GM18868 (cell line): ENCODE data around the gene LSP1.

ENCODE experiments used
- ATAC-seq: cut with Tn5 transposase; IDR thresholded peaks from one replicate; pipeline ENCODE4 v1.9.1; 2021; ENCODE audit warnings: mild to moderate bottlenecking, moderate library complexity; ENCODE audit not compliant: unreplicated experiment

Gene LSP1

DNA sequence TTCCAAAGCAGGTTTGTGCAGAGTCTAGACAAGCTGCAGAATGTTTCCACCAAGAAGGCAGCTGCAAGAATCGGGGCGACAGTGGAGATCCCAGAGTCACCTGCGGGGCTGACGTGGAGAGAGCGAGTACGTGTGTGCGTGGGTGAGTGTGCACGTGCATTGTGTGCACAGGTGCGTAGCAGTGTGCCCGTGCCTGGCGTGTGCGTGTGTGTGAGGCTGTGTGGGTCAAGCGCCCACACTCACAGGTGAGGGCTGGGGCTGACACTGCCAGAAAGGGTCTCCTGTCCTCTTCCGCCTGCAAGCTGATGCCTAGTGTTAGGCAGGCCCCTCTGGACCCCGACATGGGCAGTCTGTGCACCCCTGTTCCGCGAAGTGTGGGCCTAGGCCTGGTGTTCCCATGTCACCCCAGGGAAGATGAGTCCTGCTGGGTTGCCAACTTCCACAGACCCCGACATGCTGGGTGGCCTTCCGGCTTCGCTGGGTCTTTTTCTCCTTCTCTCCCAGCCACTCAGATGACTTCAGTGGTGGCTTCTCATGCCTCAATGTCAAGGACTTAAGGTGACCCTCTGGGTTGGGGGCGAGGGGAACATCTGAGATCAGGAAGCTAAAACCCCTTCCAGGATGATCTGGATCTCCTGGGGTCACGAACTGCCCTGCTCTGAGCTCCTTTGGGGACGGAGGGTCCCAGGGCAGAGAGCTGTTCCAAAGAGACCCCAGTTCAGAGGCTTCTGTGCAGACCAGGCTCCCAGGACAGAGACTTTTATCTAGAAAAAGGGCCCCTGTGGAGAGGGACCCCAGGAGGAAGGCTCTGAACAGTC is 28.5 kb upstream of the LSP1 start:
- ATAC-seq: no peak

DNA sequence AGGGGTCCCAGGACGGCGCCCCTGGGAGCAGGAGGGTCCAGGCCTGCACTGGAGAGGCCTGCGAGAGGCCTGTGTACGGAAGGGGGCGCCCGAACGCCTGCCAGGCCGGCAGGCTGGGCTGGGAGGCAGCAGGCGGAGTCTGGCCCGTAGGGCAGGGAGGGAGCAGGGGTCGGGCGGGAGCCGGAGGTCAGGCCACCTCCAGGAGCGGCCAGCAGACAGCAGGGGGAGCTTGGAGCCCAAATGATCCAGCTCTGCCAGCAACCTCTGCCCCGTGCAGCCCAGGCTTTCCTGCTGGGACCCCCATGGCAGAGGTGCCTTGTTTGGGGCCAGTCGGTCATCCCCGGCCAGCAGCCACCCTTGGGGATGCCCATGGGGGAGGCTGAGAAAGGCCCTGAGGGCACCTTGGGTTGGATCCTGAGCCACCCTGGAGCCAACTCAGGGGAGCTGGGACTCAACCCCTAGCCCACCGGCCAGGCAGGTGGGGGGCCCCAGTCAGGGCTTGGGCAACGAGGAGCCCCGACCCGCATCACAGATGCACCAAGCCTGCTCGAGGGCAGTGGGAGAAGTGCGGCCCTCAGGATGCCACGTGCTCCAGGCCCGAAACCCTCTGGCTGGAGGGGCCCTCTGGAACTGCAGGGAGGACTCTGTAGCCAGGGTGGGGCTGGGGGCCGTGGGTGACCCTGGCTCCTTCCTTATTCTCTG is 27.7 kb upstream of the LSP1 start:
- ATAC-seq: no peak

DNA sequence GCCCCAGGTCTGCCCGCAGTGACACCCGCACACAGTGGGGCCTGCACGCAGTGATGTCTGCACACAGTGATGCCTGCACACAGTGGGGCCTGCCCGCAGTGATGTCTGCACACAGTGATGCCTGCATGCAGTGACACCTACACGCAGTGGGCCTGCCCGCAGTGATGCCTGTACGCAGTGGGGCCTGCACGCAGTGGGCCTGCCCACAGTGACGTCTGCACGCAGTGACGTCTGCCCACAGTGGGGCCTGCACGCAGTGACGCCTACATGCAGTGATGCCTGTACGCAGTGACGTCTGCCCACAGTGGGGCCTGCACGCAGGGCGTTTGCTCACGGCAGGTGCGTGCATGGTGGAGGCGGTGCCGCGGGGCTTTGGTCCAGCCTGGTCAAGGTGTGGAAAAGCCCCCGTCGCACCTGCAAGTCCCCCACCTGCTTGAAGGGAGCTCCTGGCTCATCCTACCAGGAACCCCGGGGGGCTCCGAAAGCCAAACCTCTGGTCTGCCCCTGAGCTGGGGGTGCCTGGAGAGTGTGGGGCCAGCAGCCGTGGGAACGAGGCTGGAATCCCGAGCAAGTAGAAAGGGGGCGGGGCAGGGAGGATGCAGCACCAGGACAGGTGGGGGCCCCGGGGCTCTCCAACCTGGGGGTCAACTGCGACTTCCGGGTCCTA is 27.0 kb upstream of the LSP1 start:
- ATAC-seq: no peak

DNA sequence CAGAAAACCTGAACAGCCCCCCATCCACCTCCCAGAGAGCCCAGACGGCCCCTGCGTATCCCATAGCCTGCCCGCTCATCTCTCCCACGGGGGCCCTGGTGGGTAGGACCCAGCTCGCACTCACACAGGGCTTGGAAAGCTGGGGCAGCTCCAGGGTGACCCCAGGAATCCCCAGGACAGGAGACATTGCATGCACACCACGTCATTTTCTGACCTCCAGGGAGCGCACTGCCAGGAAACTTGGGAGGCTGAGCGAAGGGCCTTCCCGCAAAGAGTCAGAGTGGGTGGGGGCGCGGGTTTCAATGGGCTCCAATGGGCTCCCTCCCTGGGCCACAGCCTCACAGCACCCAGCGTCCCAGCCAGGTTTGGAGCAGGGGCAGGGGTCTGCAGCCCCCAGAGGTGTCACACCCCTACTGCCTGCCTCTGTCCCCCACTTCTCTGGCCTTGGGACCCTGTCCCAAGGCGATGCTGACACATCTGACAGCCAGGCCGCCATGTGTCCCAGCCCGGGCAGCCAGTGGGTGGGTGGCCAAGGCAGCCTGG is 26.3 kb upstream of the LSP1 start:
- no peak for ATAC-seq

DNA sequence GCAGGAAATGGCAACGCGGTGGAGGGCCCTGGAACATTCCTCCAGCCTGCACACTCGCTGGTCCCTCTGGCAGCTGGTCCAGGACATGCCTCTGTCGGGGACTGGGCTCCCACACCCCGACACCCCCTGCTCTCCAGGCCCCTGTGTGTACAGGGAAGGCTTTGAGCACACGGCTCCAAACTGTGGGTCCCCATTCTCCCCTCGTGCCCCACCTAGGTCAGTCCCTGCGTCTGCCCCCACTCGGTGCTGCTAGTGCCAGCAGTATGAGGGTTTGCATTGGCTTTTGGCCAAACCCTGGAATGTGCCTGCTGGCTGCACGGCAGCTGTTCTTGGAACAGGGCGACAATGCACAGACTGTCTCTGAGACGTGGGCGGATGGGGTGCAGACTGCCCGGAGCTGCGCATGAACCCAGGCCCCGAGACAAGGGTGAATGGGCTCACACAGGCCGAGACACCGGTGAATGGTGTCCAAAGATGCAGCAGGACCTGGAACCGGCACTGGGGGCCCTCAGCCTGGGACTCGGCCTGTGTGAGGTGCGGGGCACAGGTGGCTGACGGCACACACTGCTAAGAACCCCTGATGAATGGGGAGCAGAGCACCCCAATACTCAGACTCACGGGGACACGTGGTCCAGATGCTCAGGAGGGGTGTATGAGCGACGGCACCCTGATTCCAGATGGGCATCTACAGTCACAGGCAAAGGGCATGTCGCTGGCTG is 25.6 kb upstream of the LSP1 start:
- no peak for ATAC-seq

DNA sequence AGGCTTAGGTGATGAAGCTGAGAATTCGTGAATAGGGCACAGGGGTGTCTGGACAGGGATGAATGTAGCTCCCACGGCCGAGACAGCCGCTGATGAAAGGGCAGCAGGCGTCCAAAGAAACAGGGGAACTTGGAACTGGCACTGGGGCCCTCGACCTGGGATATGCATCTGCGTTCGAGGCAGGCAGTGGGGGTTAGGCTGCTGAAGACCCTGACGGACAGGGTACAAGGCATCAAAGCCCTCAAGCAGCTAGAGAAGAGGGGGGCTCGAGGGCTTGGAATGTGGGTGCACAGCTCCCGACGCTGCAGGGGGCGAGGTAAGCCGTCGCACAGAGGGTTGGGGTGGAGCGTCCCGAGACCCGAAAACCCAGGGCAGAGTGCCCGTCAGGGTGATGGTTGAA is 25.0 kb upstream of the LSP1 start:
- no peak for ATAC-seq

DNA sequence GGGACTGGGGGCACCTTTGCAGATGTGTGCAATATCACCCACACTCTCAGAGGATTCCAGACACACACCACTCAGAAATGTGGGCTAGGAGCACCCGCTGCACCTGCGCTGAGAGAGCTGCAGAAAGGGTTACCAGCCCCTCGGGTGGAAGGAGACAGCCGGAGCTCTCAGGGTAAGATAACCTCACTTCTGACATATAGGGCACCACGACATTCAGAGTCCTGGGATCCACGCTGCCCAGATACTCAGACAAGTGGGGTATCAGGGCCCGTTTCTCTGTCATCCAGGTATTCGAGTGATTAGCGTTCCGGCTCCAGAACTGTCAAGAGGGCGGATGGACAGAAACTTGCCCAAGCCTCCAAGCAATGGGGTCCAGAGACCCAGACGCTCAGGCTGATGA is 24.3 kb upstream of the LSP1 start:
- no peak for ATAC-seq

DNA sequence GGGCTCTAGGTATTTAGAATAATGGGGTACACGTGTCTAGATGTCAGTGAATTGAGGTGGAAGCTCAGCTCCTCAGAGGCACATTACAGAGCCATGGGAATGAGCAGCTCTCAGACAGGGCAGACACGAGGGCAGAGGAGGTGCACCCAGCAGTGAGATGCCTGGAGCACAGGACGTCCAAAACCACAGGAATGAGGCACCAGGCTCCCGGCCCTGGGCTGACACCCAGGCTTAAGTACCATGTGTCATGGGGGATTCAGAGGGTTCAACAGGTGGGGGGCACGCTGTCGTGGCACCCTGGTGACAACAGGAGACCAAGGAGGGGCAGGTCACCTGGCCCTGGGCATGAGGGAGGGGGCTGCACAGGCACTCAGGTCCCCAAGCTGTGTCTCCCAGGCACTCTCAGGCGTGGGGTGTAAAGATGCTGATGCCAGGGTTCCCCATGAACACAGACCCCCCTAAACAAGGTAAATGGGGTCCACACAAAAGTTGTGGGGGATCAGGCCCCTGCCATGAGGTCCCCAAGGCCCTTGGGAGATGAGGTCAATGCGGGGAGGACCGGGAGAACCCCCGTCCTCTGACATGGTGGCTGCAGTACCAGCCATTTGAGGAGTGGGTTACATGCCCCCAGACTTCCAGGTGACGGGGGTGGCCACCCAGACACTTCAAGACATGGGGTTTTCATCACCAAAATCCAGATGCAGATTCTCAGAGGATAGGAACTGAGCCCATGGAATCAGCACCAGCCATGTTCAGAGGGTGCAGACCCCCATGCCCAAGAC is 23.7 kb upstream of the LSP1 start:
- no peak for ATAC-seq

DNA sequence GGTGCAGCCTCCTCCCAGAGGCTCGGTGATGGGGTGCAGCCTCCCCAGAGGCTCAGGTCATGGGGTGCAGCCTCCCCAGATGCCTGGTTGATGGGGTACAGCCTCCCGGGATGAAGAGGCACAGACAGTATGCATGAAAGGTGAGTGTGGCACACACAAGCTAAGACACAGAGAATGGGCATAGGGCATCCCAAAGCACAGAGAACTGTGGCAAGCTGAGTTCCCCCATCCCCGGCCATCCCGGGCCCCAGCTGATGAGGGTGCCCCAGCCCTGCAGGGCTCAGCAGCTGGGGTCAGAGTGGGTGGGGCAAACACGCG is 22.9 kb upstream of the LSP1 start:
- ATAC-seq: no peak

DNA sequence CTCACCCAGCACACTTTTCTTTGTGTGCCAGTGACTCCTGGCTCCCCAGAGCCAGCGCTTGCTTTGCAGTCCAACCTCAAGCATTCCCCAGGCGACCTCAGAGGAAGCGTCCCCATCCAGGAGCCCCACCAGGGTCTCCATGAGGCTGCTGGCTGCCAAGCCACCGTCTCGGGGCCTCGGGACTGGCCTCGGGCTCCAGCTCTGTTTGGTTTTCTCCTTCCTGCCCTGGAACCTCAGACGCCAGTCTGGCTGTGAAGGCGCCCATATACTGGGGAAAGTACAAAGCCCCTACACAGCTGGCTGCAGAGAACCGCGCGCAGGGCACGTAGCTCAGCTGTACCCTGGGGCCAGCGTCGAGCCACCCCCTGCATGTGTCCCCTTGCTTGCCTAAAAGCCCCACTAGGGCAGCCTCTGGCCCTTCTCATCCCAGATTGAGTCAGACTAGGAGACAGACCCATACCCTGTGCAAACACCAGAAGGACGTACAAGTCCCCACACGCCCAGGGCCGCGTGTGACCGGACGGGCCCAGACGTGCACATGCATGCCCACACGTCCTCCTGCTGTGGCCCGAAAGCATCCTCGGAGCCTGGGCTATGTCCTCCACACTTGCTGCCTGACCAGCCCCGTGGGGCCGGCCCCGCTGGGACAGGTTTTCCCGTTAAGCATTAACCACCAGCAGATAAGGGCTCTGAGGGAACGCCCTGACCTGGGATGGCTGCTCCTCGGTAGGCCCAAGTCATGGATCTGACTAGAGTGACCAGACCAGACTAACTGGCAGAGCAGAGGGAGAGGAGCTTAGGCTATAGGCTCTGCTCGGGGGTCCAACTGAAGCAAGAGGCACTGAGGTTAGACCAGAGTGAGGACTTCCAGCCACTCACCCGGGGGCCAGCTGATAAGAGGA is 22.3 kb upstream of the LSP1 start:
- ATAC-seq: no peak

DNA sequence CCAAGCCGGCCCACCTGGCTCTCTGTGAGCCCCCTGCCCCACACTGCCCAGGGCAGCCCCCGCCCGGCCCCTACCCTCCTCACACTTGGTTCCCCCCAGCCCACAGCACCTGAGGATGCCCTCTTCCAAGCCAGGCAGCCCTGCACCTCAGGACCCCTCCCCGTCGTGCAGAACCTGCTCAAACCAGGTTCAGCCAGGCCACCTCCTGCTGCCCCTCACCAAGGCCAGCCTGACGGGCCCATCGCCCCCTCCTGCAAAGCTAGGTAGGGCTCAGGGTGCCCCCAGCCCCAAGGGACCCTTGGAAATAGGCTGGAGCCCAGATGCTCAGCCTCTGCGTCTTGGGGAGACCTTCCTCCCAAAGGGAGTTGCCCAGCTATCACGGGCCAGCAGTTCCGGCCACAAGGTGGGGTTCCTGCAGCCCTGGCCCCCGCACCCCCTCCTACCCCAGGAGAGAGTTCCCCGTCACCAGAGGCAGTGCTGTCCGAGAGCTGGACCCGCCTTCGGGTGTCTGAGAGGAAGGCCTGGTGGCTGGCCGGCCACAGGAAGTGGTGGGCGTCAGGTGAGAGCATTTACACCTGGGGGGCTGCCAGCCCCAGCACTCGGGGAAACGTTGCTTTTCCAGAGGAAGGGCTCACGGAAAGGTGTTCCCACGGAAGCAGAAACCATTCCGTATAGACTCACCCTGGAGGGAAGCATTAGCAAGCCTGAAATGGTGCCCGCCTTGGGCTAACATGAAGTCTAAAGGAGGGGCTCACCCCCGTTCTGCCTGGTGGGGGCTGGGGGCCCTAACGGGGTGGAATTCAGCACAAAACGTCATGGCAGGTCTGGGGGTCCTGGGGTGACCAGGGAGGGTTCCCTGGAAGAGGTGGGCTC is 21.3 kb upstream of the LSP1 start:
- ATAC-seq: no peak

DNA sequence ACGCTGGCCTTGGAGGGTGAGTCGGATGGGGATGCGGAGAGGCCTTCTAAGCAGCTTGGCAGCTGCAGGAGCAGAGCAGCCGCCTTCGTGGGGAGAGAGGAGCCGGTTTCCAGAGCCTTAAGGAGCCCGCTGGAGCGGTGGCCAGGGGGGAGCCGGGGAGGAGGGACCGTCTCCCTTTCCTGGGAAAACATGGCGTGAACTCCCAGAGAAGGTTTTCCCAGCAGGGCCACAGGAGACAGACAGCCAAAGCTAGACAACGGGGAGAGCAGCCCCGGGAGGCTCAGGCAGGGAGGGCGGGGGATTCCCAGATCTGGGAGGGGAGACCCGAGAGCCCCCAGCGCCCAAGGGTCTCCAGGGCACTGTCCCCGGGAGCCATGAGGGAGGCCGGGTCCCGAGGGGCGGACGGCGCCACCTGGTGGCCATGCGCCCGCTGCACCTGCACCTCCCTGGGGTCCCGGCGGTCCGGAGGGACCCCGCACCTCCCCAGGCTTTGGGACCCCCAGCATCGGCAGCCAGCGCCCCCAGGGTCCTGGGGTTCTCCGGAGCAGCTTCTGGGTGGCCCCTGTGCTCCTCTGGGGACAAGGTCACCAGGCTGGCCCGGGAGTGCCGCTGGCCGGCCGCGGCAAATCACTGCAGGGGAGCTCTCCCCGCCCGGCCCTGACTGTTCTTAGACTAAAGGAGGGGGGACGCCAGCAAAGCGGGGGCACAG is 20.5 kb upstream of the LSP1 start:
- ATAC-seq: no peak

DNA sequence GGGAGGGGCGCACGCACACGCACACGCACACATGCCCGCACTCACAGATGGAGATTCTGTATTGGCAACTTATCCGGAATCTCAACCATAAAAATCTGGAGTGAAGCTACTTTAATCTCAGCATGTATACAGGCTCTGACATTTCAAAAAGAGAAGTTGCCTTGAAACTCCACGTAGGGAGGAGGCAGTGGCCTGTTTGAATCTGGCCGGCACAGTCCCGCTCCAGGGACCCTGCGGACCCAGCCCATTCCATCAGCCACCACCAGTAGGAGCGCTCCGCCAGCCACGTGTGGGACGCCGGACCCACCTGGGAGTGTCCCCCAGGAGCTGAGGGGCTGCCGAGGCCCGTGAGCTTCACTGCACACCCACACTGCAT is 20.0 kb upstream of the LSP1 start:
- no peak for ATAC-seq

DNA sequence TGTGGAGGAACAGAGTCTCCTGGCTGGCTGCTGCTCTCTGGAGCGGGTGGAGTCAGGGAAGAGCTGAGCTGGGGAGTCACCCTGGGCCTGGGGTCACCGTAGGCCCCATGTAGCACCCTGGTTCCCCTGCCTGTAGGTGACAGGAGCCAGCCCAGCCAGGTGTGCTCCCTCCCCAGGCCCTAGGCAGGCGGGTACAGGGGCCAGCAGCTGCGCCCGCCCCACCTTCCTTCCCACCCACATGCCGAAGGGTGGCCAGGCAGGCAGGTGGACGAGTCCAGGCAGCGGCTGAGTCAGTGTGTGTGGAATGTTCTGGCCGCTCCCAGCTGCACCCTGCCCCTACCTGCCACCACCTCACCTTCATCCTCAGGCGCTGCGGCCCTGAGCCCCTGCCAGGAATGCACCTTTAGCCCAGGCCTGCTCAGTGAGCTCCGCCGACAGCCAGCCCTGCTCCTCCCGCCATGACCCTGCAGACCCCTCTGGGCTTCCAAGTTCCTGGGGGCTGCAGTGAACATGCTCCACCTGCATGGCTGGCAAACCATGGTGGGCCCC is 18.7 kb upstream of the LSP1 start:
- no peak for ATAC-seq

DNA sequence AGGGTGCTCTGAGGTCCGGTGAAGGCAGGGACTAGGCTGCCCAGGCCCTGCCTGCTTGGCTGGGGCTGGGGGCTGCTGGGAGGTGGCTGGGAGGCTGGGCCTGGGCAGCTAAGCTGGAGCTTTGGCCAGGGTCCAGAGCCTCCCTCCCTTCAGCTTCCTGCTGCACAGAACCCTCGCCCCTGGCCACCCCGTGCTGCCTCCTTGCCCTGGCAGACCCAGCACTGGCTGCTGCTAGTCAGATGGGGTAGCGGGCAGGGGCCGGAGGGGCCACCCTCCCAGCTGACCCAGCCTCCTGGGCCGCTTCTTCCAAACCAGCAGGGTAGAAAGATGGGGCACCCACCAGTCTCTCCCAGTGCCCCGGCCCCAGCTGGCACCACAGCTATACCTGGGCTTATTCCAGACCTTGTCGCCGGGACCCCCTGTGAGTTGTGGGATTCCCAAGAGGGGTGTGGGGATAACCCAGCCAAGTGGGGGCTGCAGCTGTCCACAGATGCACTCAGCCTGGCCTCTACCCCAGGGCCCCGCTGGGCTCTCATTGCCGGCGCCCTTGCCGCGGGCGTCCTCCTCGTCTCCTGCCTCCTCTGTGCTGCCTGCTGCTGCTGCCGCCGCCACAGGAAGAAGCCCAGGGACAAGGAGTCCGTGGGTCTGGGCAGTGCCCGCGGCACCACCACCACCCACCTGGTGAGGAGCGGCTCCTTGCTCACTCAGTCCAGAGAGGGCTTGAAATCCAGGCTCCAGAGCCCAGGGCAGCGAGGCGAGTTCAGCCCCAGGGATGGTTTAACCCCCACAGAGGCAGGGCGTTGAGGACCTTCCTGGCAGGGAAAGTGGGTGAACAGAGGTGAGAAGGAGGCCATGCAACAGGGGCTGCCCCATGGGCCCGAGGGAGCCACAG is 17.9 kb upstream of the LSP1 start, which contains the start of gene SYT8:
TSS of gene SYT8 (plus strand) at position 212 of the 892 bp plus-strand sequence. CDS start at position 328, 116 bp downstream.
- no peak for ATAC-seq

DNA sequence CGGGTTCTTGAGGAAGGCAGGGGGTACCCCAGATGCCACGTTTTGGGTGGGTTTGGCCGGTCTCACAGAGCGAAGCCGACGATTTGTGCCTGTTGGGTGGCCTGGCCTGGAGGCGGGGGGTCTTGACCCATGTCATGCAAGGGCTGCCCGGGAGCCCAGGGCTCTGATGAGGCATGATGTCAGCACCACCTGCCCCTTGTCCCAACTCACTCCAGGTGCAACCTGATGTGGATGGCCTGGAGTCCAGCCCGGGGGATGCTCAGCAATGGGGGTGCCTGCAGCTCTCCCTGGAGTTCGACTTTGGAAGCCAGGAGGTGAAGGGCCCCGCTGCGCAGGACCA is 17.2 kb upstream of the LSP1 start:
- no peak for ATAC-seq
